NCI-H82 (cell line): ENCODE data around the gene PHACTR2.

Experiments used
- DNase-seq: peaks from one replicate; lab custom pipeline; 2025; lab: John Stamatoyannopoulos, UW

PHACTR2 gene

DNA sequence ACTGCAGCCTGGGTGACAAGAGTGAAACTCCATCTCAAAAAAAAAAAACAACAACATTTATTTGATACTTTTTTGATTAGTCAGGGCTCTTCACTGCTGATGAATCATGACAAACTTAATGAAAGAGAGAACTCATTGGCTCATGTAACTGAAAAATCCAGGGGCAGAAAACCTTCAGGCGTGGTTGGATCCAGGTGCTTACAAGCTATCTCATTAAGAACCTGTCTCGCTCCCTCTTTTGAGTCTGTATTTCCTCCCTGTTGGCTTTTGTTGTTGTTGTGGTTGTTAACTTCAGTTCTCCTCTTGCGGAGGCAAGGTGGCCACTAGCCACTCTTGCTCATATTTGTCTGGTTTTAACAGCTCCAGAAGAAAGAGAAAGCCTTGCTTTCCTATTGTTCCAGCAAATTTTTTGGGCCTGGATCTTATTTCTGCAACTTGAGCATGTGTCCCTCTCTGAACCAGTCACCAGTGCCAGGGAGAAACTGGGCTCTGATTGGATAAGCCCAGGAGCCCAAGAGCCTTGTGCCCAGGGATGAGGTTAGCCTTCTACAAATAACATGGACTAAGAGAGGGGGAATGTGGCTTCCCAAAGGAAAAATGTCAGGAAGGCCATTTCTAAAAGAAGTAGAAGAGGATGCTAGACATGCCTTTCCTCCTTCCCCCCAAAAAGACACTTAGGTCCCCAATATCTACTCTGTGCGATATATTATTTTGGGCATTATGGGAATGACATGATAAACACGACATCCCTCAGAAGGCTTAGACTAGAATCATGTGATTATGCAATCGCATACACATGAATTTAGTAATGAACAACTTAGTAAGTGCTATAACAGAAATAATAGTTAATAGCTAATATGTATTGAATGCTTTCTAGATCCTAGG lies 64.5 kb downstream of the PHACTR2 start:
- DNase-seq = no peak

DNA sequence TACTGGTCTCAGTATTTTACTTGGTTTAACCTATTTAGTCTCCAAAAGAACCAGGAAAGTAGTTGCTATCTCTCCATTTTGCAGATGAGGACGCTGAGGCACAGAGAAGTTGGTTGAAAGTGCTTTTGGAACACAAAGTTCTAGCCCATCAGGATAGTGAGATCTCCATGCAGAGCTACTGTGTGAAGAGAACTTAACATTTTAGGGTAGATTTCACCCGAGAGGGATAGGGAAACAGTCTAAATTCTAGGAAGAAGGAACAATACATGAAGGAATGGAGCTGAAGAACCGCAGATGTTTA lies 65.1 kb downstream of the PHACTR2 start:
- DNase-seq = no peak

DNA sequence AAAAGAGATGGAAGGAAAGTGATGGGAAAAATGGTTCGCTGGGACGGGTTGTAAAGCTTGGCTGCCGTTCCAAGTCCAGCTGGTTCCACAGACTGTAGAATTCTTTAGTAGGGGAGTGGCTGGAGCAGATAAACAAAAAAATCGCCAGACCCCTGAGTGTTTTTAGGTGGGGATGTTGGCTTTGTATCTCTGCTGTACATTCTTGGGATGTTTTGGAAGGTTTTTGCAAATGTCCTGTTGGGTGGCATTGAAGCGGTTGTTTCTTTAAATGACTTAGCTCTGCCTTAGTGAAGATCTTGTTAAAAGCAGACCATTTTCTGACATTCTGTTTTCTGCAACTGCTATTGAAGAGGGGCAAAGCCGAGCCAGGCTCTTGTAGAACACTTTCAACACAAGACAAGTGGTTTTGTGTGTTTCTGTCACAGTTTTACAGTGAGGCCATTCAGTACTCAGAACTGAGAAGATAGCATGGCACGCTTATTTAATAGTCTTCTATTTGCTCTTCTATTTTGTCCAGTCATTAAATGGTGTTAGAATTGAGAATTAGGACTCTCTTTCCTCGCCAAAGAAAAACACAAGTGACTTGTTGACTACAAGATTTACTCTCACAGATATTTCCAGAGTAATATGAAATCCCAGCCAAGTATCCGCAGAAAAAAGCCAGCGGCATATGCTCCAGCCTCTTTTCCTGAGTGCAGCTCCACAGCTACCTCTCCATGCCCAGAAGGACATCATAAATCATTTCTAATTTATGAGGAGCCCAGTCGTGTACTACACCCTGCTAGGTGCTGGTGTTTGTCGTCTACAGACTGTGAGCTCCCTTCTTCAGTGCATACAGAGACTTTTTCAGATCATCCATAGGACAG lies 65.8 kb downstream of the PHACTR2 start:
- peak; percentile 25 for DNase-seq

DNA sequence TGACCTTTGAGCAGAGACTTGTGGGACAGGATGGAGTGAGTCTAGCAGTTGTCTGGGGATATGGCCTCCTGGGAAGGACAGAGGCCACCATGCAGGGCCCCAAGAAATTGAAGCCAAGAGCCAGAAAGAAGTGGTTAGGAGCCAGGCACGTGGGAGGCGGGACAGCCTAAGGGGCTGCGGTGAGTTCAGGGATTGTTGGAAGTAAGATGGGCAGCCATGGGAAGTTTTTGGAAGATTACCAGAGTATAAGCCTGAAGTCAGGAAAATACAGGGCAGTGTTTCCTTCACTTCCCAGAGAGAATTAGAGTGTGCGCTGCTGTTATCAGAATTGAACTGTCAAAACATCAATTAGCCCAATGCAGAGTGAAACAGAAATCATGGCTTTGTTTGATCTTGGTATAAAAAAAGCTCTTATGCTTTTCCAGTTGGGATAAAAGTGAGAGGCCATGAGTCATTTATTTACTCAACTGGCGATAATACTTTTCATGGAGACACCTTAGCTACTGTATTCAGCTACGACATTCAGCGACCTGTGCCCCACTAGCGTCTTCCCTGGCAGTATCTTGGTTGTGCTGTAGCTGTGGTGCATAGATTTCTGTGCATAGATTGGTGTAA lies 66.9 kb downstream of the PHACTR2 start:
- DNase-seq = no peak

DNA sequence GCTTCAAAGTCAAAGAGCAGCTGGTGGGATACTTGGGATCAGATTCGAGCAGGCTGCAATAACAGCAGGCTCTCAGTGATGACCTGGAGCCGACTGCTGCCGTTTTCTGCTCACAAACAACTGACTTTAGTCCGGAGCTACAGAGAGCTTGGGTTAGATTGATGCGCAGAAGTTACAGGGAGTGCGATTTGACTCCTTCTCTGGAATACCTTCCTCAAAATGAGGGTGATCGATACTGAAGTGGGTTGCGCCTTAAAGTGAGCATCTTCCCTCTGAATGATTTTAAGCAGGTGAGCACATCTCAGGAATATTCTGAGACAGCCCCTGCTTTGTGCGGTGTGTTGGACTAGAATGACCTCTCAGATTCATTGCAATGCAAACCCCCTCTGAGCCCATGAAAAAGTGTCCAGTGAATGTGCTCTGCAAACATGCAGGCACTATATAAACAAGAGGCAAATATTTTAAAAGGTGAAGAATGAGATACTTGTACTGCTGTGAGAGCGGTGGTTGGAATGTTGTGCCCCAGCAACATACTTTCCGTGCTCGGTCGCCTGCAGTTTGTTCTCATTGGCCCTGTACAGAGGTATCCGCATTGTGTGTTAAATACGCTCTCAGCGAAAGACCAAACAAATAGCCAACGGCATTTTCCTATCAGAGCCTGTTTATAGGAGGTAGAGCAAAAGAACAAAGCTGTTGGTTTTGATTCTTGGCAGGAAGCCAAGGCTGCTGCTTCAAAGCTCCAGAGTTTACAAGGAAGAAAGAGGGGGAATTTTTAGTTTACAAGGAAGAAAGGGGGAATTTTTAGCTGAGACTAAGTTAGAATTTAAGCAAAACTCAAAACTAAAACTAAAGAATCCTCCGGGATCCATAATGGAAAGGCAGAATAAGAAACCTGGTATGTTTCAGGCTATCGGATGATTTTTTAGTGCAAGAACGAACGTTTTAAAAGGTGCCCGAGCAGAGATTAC lies 67.7 kb downstream of the PHACTR2 start:
- DNase-seq = peak; percentile 84

DNA sequence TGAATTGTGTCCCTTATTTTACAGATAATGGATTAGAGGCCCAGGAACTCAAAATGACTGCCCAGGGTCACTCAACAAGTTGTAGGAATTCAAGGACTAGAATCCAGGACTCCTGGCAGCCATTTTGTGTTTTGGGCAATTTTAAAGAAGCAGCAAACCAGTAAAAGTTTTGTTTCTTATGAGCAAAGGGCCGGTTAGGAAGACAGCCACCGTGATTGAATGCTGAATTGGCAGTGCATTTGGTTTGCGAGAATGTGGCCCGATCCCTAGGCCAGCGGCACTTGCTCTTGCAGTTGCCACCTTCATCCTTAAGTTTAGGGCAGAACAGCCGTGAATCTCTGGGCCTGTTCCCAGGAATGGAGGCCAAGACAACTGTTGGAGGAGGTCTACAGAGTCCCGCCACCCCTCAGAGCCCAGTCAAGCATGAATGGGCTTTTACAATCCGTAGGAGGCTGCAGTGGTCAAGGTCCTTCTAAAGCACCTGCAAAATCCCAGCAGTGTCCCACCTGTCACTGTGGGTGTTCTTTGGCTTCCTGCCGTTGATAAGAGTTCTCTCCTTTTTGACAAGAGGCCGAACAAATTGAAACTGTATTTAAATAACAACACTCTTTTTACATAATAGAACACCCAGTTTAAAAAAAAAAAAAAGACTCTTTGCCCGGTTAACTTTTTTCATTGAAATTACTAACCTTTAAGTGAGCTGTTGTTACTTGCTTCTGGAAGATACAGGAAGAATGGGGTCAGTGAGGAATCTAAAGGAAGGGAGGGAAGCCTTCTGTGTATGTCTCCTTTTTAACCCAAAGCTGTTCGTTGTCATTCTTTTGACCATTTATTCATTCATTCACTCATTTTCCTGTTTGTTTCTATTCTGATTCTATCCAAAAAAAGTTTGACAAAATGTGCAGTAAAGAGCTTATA lies 68.7 kb downstream of the PHACTR2 start:
- DNase-seq = no peak

DNA sequence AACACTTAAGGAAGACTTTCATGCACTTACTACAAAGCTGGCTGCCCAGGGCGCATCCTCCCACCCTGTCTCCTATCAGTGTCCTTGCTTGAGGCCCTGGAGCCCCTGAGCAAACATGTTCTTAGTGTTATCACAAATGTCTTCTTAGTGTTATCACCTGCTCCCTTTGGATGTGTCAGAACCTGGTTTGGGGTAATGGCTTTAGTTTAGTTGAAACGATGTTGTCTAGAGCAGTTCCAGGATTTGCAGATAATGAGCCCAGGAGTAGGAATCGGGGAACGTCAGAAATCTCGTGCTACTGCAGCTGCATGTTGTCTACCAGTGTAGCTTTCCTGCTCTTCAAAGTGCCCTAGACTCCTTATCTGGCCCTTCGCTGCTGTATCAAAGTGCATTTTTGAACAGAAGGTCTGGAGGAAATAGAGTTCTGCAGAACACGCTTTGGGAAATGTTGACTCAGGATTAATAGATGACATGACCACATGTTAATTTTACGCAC lies 69.6 kb downstream of the PHACTR2 start:
- no peak for DNase-seq

DNA sequence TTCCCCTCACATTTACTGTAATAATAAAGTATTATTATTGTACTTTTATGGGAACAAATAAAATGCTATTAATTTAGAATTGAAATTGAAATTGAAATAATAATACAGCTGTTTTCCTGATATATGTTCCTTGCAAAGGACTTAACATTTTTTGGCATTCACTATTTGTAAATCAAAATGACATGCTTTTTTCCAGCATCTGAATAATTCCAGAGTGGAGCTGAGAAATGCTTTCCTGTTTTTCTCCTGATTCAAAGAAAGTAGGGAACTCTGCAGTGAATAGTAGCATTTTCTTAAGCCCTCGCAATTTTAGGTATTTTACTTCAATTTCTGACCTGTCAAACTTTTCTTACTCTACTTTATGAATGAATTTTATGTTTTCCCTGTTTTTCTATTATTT lies 72.1 kb downstream of the PHACTR2 start:
- no peak for DNase-seq

DNA sequence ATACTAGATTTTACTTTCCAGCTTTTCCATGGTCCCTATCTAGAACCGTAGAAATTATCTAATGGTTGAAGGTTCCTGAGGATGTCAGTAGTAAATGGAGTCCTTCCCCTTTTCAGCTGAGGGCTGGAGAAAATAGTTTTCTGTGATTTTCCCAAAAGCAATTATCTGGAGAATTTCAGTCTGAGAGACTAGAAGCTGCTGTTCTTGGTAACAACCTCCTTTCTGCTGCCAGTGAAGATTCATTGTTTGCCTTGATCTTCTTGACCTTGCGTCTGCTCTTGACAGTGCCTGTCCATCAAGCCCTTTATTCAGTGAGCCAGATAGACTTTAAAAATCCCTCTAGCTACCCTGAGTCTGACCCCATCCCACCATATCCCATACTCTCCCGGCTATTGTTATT lies 73.1 kb downstream of the PHACTR2 start:
- no peak for DNase-seq

DNA sequence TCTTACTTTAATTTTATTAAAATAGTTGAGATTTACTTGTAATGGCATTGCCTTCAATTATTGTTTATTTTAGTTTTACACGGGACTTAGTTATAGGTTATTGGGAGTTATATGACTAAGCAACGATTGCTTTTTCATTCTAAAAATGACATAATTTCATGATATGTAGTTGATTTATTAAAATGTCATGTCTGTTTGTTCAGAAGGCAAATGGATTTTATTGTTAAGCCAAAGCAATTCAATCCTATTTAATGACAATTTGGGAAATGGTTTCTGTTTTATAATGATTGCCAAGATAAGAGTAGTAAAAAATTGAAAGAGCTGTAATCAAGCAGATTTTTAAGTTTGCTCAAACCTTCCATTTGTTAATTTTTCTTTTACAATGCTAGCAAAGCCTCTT lies 74.7 kb downstream of the PHACTR2 start:
- no peak for DNase-seq

DNA sequence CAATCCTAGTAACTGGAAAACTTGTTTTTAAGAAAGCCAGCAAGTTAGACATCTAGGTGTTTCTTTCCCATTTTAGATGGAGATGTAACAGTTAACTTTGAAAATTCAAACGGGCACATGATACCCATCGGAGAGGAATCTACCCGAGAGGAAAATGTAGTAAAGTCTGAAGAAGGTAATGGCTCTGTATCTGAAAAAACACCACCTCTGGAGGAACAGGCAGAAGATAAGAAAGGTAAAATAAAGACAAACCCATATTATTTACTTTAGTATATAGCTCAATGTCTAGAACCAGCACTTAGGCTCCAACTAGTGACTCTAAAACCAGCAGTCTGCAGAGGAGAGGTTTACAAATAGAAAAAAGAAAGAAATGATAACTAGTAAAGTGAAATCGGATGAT lies 75.9 kb downstream of the PHACTR2 start:
- DNase-seq = no peak

DNA sequence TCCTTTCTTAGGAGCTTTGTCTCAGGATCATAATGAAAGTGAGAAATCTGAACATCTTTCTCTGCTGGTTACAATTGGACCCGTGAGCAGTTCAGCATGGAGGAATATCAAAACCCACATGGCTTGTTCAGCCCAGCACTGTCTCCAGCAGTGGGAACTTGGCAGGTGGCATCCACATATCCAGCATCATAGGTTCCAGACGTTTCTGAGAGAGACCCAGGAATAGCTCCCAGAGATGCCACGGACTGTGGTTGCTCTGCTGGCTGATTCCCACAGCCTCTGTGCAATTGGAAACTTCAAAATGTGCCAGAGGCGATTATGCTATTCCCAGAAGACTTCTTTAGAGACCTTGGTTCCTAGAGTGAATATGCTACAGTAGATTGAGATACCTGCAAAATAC lies 76.4 kb downstream of the PHACTR2 start:
- DNase-seq = no peak

DNA sequence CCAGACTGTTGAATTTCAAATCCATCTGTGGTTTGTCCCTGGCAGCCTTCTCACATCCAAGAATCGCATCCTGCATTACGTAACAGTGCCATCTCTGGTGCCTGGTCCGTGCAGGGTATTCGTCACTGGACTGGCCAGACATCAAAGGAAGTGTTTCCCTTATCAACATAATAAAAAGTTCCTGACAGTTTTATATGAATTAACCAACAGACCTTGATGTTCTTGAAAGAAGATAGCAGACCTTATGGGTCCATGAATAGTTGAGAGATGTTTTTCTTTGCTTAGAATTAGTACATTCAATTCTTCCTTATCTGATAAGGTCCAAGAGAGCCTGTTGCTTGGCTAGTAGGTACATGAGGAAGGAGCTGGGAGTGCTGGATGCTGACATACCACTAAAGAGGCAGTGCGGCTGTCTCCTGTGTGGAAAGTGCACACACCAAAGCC lies 77.6 kb downstream of the PHACTR2 start:
- no peak for DNase-seq

DNA sequence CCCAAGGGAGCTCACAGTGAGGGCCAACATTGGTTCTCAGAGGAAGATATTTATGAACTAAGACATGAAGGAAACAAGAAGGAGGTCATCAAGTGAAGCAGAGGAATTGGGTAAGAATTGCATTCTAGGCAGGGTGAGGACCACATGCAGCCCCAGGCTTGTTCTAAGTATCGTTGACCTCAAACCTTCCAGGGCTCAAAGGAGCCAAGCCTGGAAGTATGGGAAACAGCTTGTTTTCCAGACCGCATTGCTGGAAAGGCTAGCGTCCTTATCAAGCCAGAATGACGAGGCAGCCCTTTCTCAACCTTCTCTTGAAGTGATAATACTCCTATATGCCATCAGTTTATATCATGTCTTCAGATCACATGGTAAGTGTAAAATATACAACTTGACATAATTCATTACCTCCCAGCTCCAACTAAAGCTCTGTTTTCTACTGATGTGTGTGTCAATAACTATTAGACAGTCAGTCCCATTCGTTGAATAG lies 79.6 kb downstream of the PHACTR2 start:
- no peak for DNase-seq

DNA sequence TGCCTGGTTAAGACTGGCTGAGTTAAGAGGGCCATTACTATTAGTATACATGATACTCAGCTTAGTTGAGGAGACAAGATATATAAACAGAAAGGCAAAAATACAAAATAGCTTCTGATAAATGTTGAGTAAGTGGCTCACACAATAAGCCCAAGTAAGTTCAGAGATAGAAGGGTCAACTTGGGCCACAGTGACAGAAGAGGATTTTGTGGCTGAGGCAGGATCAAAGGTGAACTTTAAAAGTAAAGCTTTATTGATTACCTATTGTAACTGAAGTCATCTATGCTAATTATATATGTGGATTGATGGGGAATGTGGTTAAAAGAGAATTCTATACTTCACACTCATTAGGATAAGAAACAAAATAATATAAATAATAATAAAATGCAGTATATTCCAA lies 80.8 kb downstream of the PHACTR2 start:
- no peak for DNase-seq

DNA sequence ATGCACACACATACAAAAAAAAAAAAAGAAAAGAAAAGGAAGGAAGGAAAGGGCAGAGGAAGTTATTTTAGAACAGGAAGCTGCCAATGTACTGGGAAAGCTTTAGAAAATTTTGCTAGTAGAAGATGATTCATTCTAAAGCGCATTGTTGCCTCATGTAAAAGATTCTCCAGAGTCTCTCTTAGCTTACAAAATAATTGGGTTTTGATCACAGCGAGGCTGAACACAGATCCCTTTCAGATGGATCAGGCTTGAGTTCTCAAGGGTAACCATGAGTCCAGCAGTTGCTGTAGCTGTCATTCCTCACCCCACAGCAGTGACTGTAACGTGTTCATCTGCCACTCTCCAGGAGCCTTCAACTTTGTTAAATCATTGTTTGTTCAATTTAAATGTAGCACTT lies 81.9 kb downstream of the PHACTR2 start:
- DNase-seq = no peak

DNA sequence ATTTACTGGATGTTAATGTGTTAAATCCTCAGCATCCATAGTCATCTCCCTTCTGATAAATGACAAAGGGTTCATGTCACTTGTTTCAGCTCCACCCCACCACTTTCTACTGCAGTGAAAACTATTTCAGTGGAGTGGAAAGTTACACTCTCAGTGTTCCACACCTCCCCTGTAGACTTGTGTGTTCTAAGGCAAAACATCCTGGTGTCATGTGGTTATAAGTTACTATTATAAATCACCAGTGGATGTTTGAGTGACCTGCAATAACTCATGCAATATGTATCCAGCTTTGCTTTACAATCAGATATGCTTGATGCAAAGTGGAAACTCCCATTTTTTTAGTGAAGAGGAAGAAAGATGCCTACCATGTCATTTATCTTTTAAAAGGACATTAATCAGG lies 83.3 kb downstream of the PHACTR2 start:
- DNase-seq = no peak

DNA sequence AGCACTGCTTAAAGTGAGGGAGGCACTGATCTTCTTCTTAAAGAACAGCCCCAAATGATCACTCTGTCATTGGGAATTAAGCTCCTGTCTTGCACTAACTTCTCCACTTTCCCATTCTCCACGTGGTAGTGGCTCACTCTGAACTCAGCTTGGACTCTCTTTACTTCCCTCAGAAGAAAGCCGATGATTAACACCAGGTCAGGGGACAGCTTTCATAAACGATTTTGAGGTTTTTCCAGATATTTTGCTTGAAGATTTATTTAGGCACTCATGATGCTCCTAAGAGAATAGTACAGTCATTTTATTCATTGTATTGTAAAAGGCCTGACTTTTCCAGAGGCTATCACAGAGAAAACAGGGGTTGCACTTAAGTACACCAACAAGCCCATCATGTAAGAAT lies 84.4 kb downstream of the PHACTR2 start:
- no peak for DNase-seq

DNA sequence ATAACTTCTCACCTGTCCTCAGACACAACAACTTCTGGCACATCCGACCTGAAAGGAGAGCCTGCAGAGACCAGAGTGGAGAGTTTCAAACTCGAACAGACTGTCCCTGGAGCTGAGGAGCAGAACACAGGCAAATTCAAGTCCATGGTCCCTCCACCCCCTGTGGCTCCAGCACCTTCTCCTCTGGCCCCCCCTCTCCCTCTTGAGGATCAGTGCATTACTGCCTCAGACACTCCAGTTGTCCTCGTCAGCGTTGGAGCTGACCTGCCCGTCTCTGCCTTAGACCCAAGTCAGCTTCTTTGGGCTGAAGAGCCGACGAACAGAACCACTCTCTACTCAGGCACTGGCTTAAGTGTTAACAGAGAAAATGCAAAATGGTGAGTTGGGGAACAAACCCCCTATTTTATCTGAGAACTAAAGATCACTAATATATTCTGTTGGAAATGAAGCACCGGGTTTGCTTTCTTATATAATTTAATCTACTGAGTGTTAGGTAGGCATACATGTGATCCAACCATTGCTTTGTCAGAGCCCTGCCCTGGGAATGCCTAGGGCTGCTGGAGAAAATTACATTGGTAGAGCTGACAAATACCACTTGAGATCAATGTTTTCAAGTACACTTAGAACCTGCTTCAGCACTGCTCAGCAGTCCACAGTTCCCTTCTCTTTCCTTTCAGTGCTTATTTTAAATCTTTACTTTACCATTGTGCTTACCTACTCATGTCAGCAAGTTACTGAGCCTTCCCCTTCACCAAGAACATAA lies 87.8 kb downstream of the PHACTR2 start:
- no peak for DNase-seq

DNA sequence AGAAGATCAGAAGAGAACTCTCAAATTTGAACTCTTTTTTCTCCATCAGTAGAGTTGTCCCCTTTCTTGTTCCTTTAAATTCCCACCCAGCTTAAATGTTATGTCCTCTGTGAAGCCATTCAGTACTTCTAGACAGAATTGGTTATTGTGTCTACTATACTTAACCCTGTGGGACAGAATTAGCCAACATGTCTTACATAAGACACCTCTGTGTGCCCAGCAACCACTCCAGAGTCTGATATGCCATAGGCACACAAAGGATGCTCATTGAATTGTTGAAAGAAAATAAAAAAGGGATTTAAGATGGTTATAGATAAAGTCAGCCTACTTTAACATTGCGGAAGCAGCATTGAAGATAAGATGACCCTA lies 88.4 kb downstream of the PHACTR2 start:
- DNase-seq = no peak
